Measurements from ENCODE around the gene NKAIN4.
A peak's percentile ranks its signal among the peaks of the same experiment; 100 is the strongest.
"Not testable (repeated sequence)": the region's sequence is repeated elsewhere in the genome, so short reads cannot be mapped to it uniquely, and the experiment has no call there.

NKAIN4 gene

GRCh38 chr20:63234693-63235398 is 19.4 kb downstream of the NKAIN4 start:
- no peak for DNase-seq

- DNase-seq: no peak
These were observed 20.3 kb downstream of the NKAIN4 start for GRCh38 chr20:63233924-63234323.

- DNase-seq: no peak
These were observed 21.3 kb downstream of the NKAIN4 start for GRCh38 chr20:63233061-63233344.

- no peak for DNase-seq
These were observed 21.8 kb downstream of the NKAIN4 start for GRCh38 chr20:63232235-63233060.

GRCh38 chr20:63230800-63231268 is 23.4 kb downstream of the NKAIN4 start:
- peak in 1 of 2 experiments; percentile 47 for DNase-seq

GRCh38 chr20:63228806-63229205 is 25.5 kb downstream of the NKAIN4 start:
- DNase-seq: no peak

- DNase-seq: no peak
These were observed 27.0 kb downstream of the NKAIN4 start for GRCh38 chr20:63227260-63227659.

- no peak for DNase-seq
These were observed 28.0 kb downstream of the NKAIN4 start for GRCh38 chr20:63226042-63226943.

GRCh38 chr20:63225082-63225454 is 29.2 kb downstream of the NKAIN4 start:
- DNase-seq: no peak

- peak in 1 of 2 experiments; percentile 53 for DNase-seq
These were observed 29.7 kb downstream of the NKAIN4 start for GRCh38 chr20:63224412-63225081.

GRCh38 chr20:63223826-63224207 is 30.4 kb downstream of the NKAIN4 start:
- no peak for DNase-seq

GRCh38 chr20:63223121-63223825 is 31.0 kb downstream of the NKAIN4 start:
- peak; percentile 22 to 54 for DNase-seq

- DNase-seq: no peak
These were observed 31.7 kb downstream of the NKAIN4 start for GRCh38 chr20:63222541-63222940.

GRCh38 chr20:63221400-63222053 is 32.7 kb downstream of the NKAIN4 start:
- not testable (repeated sequence) for DNase-seq

GRCh38 chr20:63220696-63221399 is 33.4 kb downstream of the NKAIN4 start:
- no peak for DNase-seq

GRCh38 chr20:63219866-63220521 is 34.3 kb downstream of the NKAIN4 start:
- no peak for DNase-seq

- no peak for DNase-seq
These were observed 34.8 kb downstream of the NKAIN4 start for GRCh38 chr20:63219447-63219821.

GRCh38 chr20:63218701-63219446 is 35.4 kb downstream of the NKAIN4 start:
- no peak for DNase-seq

- no peak for DNase-seq
These were observed 36.6 kb downstream of the NKAIN4 start for GRCh38 chr20:63217706-63218105.

Data from NCI-H446 (cell line).